Suprapubic skin (tissue), 4 donors: ENCODE data around the gene USP54.

ENCODE experiments used
- CTCF ChIP-seq, 2 donors: fragments of 200-600 bp in 1 of 2; fragments of 450-650 bp in 1 of 2; sonication (generic) in 1 of 2; IDR thresholded peaks; one replicate each; pipeline ENCODE4 v1.5.1; 2016 to 2019; ENCODE audit warnings: antibody characterized with exemption in 2 of 2, mild to moderate bottlenecking in 1 of 2, moderate library complexity in 1 of 2
- EP300 ChIP-seq: sonication (generic); formaldehyde crosslinking; IDR thresholded peaks from one replicate; pipeline ENCODE4 v1.6.1; 2017; ENCODE audit warnings: antibody characterized with exemption
- POLR2A ChIP-seq, 2 donors: fragments of 450-650 bp; IDR thresholded peaks; one replicate each; pipeline ENCODE4 v1.6.1; 2017; ENCODE audit warnings: antibody characterized with exemption in 2 of 2, mild to moderate bottlenecking in 2 of 2, moderate library complexity in 2 of 2
- POLR2AphosphoS5 ChIP-seq, 3 donors: sonication (generic); formaldehyde crosslinking; IDR thresholded peaks; one replicate each; pipeline ENCODE4 v1.6.1; 2017; ENCODE audit warnings: antibody characterized with exemption in 3 of 3

- TF ChIP-seq CTCF (IDR thresholded peaks at IDR 0.05) (no peak), POLR2AphosphoS5 (IDR thresholded peaks at IDR 0.05) (no peak), POLR2A (IDR thresholded peaks at IDR 0.05) (no peak), EP300 (no peak)
Measured at GRCh38 chr10:73460897-73461296, 130.2 kb downstream of the USP54 start.
